GM19468 (cell line): Measurements from ENCODE around the gene CLEC20A.

ENCODE experiments used
- ATAC-seq: cut with Tn5 transposase; IDR thresholded peaks from one replicate; pipeline ENCODE4 v1.9.1; 2021; ENCODE audit warnings: mild to moderate bottlenecking, moderate library complexity, moderate number of reproducible peaks; ENCODE audit not compliant: unreplicated experiment; ENCODE audit errors: extremely low read depth

Gene CLEC20A

GRCh38 chr1:178501705-178502329, 5.1 kb upstream of the CLEC20A start:
- peak; percentile 65 for ATAC-seq

GRCh38 chr1:178500936-178501554, 4.3 kb upstream of the CLEC20A start:
- ATAC-seq = no peak

- no peak for ATAC-seq
Observed at GRCh38 chr1:178500091-178500770, 3.5 kb upstream of the CLEC20A start.

- ATAC-seq = no peak
Observed at GRCh38 chr1:178498896-178499675, 2.3 kb upstream of the CLEC20A start.

- no peak for ATAC-seq
Observed at GRCh38 chr1:178497903-178498478, 1.2 kb upstream of the CLEC20A start.

GRCh38 chr1:178495741-178496409, 889 bp downstream of the CLEC20A start:
- no peak for ATAC-seq

GRCh38 chr1:178495158-178495557, 1.6 kb downstream of the CLEC20A start:
- ATAC-seq = no peak

GRCh38 chr1:178494569-178494971, 2.2 kb downstream of the CLEC20A start:
- ATAC-seq = no peak

- ATAC-seq = no peak
Observed at GRCh38 chr1:178493301-178493741, 3.4 kb downstream of the CLEC20A start.

GRCh38 chr1:178492341-178492740, 4.4 kb downstream of the CLEC20A start:
- no peak for ATAC-seq

- ATAC-seq = no peak
Observed at GRCh38 chr1:178491721-178492120, 5.0 kb downstream of the CLEC20A start.

- no peak for ATAC-seq
Observed at GRCh38 chr1:178490967-178491366, 5.8 kb downstream of the CLEC20A start.

- no peak for ATAC-seq
Observed at GRCh38 chr1:178490136-178490535, 6.6 kb downstream of the CLEC20A start.

GRCh38 chr1:178489399-178489798, 7.4 kb downstream of the CLEC20A start:
- ATAC-seq = no peak

- no peak for ATAC-seq
Observed at GRCh38 chr1:178488393-178488792, 8.4 kb downstream of the CLEC20A start.

- no peak for ATAC-seq
Observed at GRCh38 chr1:178487070-178487615, 9.6 kb downstream of the CLEC20A start.

- ATAC-seq = no peak
Observed at GRCh38 chr1:178486100-178487069, 10.4 kb downstream of the CLEC20A start.

GRCh38 chr1:178485541-178485981, 11.2 kb downstream of the CLEC20A start:
- no peak for ATAC-seq
